NCI-H69 (cell line): ENCODE measurements around the gene TRABD2B.

Experiments used
- DNase-seq: peaks from one replicate; lab custom pipeline; 2025; lab: John Stamatoyannopoulos, UW

Gene TRABD2B

GRCh38 chr1:47757226-47757975 is 239.8 kb downstream of the TRABD2B start:
- no peak for DNase-seq

- DNase-seq: no peak
These were observed 240.8 kb downstream of the TRABD2B start for GRCh38 chr1:47756411-47756810.

- DNase-seq: no peak
These were observed 241.2 kb downstream of the TRABD2B start for GRCh38 chr1:47756006-47756405.

GRCh38 chr1:47755101-47755990 is 241.8 kb downstream of the TRABD2B start:
- DNase-seq: peak; percentile 7

GRCh38 chr1:47754221-47754620 is 243.0 kb downstream of the TRABD2B start:
- no peak for DNase-seq

GRCh38 chr1:47753808-47754207 is 243.4 kb downstream of the TRABD2B start:
- no peak for DNase-seq

GRCh38 chr1:47752559-47752958 is 244.6 kb downstream of the TRABD2B start:
- no peak for DNase-seq

- DNase-seq: peak; percentile 54
These were observed 245.2 kb downstream of the TRABD2B start for GRCh38 chr1:47751996-47752451.

GRCh38 chr1:47751193-47751592 is 246.0 kb downstream of the TRABD2B start:
- DNase-seq: peak; percentile 58

- no peak for DNase-seq
These were observed 251.2 kb downstream of the TRABD2B start for GRCh38 chr1:47745715-47746609.

- no peak for DNase-seq
These were observed 254.1 kb downstream of the TRABD2B start for GRCh38 chr1:47742890-47743760.

- DNase-seq: peak; percentile 67
These were observed 258.5 kb downstream of the TRABD2B start for GRCh38 chr1:47738560-47739182.

GRCh38 chr1:47732489-47732888 is 264.7 kb downstream of the TRABD2B start:
- DNase-seq: no peak

GRCh38 chr1:47731730-47732129 is 265.5 kb downstream of the TRABD2B start:
- peak; percentile 14 for DNase-seq

GRCh38 chr1:47729685-47730084 is 267.5 kb downstream of the TRABD2B start:
- no peak for DNase-seq

GRCh38 chr1:47727697-47728085 is 269.5 kb downstream of the TRABD2B start:
- no peak for DNase-seq

- DNase-seq: peak; percentile 20
These were observed 270.0 kb downstream of the TRABD2B start for GRCh38 chr1:47727051-47727696.

GRCh38 chr1:47725992-47726855 is 271.0 kb downstream of the TRABD2B start:
- peak; percentile 87 for DNase-seq

GRCh38 chr1:47725511-47725991 is 271.6 kb downstream of the TRABD2B start:
- peak; percentile 68 for DNase-seq
